HepG2 (cell line): ENCODE measurements around the gene FBP1.

Experiments used
- CTCF ChIP-seq: sonication (generic); formaldehyde crosslinking; IDR thresholded peaks from 2 replicates; pipeline ENCODE4 v1.5.0; 2020; ENCODE audit warnings: mild to moderate bottlenecking, missing genetic modification reagents, moderate library complexity
- EHMT2 ChIP-seq: fragments of 200-600 bp; sonication (generic); IDR thresholded peaks from 2 replicates; pipeline ENCODE4 v1.7.0; 2017; ENCODE audit warnings: antibody characterized with exemption, low read depth, low read length, borderline replicate concordance
- EP300 ChIP-seq, 3 experiments: sonication (generic) in 1 of 3; formaldehyde crosslinking in 1 of 3; IDR thresholded peaks; 2 replicates each; pipeline versions ENCODE4 v1.5.1 to v1.6.1; 2011 to 2020; ENCODE audit warnings: low read depth in 2 of 3, low read length in 2 of 3, borderline replicate concordance in 1 of 3, improper control_type of control experiment in 1 of 3, mild to moderate bottlenecking in 1 of 3, missing genetic modification reagents in 1 of 3, moderate library complexity in 1 of 3
- ESRRA ChIP-seq: sonication (generic); formaldehyde crosslinking; IDR thresholded peaks from 2 replicates; pipeline ENCODE4 v1.5.1; 2020; ENCODE audit warnings: mild to moderate bottlenecking, low read depth, missing genetic modification reagents
- EZH2 ChIP-seq: conservative IDR thresholded peaks from 2 replicates; pipeline ENCODE4 v1.6.1; 2012; ENCODE audit warnings: mild to moderate bottlenecking, low read depth, low read length, moderate library complexity
- FOXK2 ChIP-seq: fragments of 450-650 bp; IDR thresholded peaks from 2 replicates; pipeline ENCODE4 v1.6.1; 2016
- MAFF ChIP-seq: IDR thresholded peaks from 2 replicates; pipeline ENCODE4 v1.6.1; 2011; ENCODE audit warnings: low read depth, low read length, improper control_type of control experiment
- NPAS2 ChIP-seq: sonication (generic); formaldehyde crosslinking; IDR thresholded peaks from 2 replicates; pipeline ENCODE4 v1.8.0; 2022; ENCODE audit warnings: mild to moderate bottlenecking, missing genetic modification reagents, borderline replicate concordance
- PBX3 ChIP-seq: sonication (generic); formaldehyde crosslinking; IDR thresholded peaks from 2 replicates; pipeline ENCODE4 v1.8.1; 2023; ENCODE audit warnings: missing genetic modification reagents, inconsistent platforms, borderline replicate concordance
- PPARG ChIP-seq: conservative IDR thresholded peaks from 2 replicates; pipeline ENCODE4 v1.6.1; 2016; ENCODE audit warnings: missing biosample characterization, missing genetic modification reagents
- SIN3B ChIP-seq: fragments of 150-350 bp; IDR thresholded peaks from 2 replicates; pipeline ENCODE4 v1.6.1; 2014; ENCODE audit warnings: low read length
- ZBTB7B ChIP-seq: sonication (generic); formaldehyde crosslinking; IDR thresholded peaks from 2 replicates; pipeline ENCODE4 v1.4.0; 2020; ENCODE audit warnings: missing genetic modification reagents
- ZNF547 ChIP-seq: sonication (generic); formaldehyde crosslinking; IDR thresholded peaks from 2 replicates; pipeline ENCODE4 v1.5.1; 2020; ENCODE audit warnings: mild to moderate bottlenecking, missing genetic modification reagents
- ZNF619 ChIP-seq: sonication (generic); formaldehyde crosslinking; IDR thresholded peaks from 2 replicates; pipeline ENCODE4 v1.4.0; 2020; ENCODE audit warnings: mild to moderate bottlenecking, missing genetic modification reagents

GRCh38 chr9:94593459-94594345 lies 45.6 kb downstream of the FBP1 start, which contains the start of gene FBP2:
- TF ChIP-seq MAFF (no peak), ZNF619 (CRISPR knock-in tag) (no peak), EHMT2 (no peak), EZH2 (no peak), NPAS2 (no peak), PBX3 (CRISPR knock-in tag) (no peak), ZBTB7B (CRISPR knock-in tag) (no peak), ZNF547 (CRISPR knock-in tag) (no peak), CTCF (CRISPR knock-in tag) (no peak), PPARG (CRISPR knock-in tag) (no peak), SIN3B (no peak), FOXK2 (no peak), EP300 (IDR thresholded peaks at IDR 0.05; ENCODE audit: low read depth in 2 of 2, low read length in 2 of 2) (no peak), EP300 (CRISPR knock-in tag; IDR thresholded peaks at IDR 0.05; ENCODE audit: borderline replicate concordance) (no peak), ESRRA (CRISPR knock-in tag) (no peak)
